Transverse colon (tissue), 4 donors: ENCODE data around the gene EBF3. TPM values are rescaled to one million over a fixed set of nuclear protein-coding genes. Genes with fewer than 3 reads are reported as not detected.

Experiments used
- DNase-seq: peaks from one replicate; pipeline ENCODE4 v3.0.0-alpha.2; 2019
- H3K27ac ChIP-seq, 4 donors: fragments of 200-600 bp; sonication (generic); 2 replicates each; pipeline ENCODE4 v1.5.1; 2016 to 2018; ENCODE audit warnings: inconsistent platforms in 4 of 4
- H3K27me3 ChIP-seq: fragments of 200-600 bp; sonication (generic); 2 replicates; pipeline ENCODE4 v1.5.1; 2017; ENCODE audit warnings: inconsistent platforms
- H3K36me3 ChIP-seq, 4 donors: fragments of 200-600 bp; sonication (generic); 2 replicates each; pipeline ENCODE4 v1.5.1; 2017 to 2019; ENCODE audit warnings: inconsistent platforms in 4 of 4
- H3K4me1 ChIP-seq, 4 donors: fragments of 200-600 bp; sonication (generic); 2 replicates each; pipeline ENCODE4 v1.5.1; 2017 to 2020; ENCODE audit warnings: inconsistent platforms in 4 of 4
- H3K4me3 ChIP-seq, 4 donors: fragments of 200-600 bp; sonication (generic); 1 replicate in 1 of 4; 2 replicates in 3 of 4; pipeline versions ENCODE4 v1.5.1 to v1.6.1; 2017 to 2019; ENCODE audit warnings: inconsistent platforms in 4 of 4
- H3K9me3 ChIP-seq, 2 donors: fragments of 200-600 bp; sonication (generic); 2 replicates each; pipeline ENCODE4 v1.5.1; 2017 to 2019; ENCODE audit warnings: inconsistent platforms in 2 of 2
- CTCF ChIP-seq, 5 experiments: fragments of 200-600 bp in 3 of 5; fragments of 450-650 bp in 2 of 5; sonication (generic) in 3 of 5; IDR thresholded peaks; 1 replicate in 2 of 5; 2 replicates in 3 of 5; pipeline ENCODE4 v1.5.1; 2016 to 2017; ENCODE audit warnings: antibody characterized with exemption in 5 of 5, inconsistent platforms in 3 of 5, mild to moderate bottlenecking in 2 of 5, moderate library complexity in 1 of 5
- EP300 ChIP-seq: sonication (generic); formaldehyde crosslinking; IDR thresholded peaks from one replicate; pipeline ENCODE4 v1.6.1; 2017; ENCODE audit warnings: antibody characterized with exemption, low read depth
- POLR2A ChIP-seq: fragments of 450-650 bp; IDR thresholded peaks from one replicate; pipeline ENCODE4 v1.6.1; 2016; ENCODE audit warnings: antibody characterized with exemption, mild to moderate bottlenecking, moderate library complexity
- POLR2AphosphoS5 ChIP-seq, 3 donors: sonication (generic); formaldehyde crosslinking; IDR thresholded peaks; one replicate each; pipeline ENCODE4 v1.6.1; 2016; ENCODE audit warnings: antibody characterized with exemption in 3 of 3
- WGBS, 2 donors: methylation state at CpG; one replicate each; pipeline ENCODE4 v1.1.5; 2018; ENCODE audit warnings: low coverage in 1 of 2; 5-methylcytosine and 5-hydroxymethylcytosine counted together
- in situ Hi-C, 4 donors: fragments of 200-750 bp; cut with MboI; loops; one replicate each; pipeline versions ENCODE4 v1.15.0 to v1.15.1; 2017; ENCODE audit warnings: low sequenced_read_pairs in 3 of 4, low pct_ligation_motif_present in 1 of 4, low pct_unique_long_range_greater_than_20kb in 1 of 4
- intact Hi-C: fragments of 100-400 bp; cut with DNase I; formaldehyde crosslinking; loops from one replicate; pipeline ENCODE4 v1.15.1; 2023; ENCODE audit warnings: low total_unique reads
- total RNA-seq, 4 donors: library from RNA; depleted of rRNA; stranded (reverse); fragments of >200 nt; gene quantifications; one replicate each; pipeline ENCODE4 v1.1.0, GENCODE V29; 2016

EBF3 gene
- total RNA-seq, 4 donors from 2014 or later: 0.37 to 6.6 (median 1.0) TPM

- Histone ChIP-seq H3K36me3 (no peaks in the 10 kb centered on the region), H3K27me3 (peaks cover 98% of the 10 kb centered on the region), H3K27ac (no peak overlapping the region), H3K9me3 (no peaks in the 10 kb centered on the region), H3K4me3 (no peak overlapping the region), H3K4me1 (peaks cover 4 to 50% (median 29%) of the 10 kb centered on the region in 4 donors)
- WGBS, 2 donors: 29% methylated on average over 58 of the region's 62 CpGs; no CpG with 5 or more reads in 1 of the 2 donors
- TF ChIP-seq EP300 (no peak), CTCF (IDR thresholded peaks at IDR 0.05) (no peak), POLR2A (no peak), POLR2AphosphoS5 (IDR thresholded peaks at IDR 0.05) (no peak)
- no peak for DNase-seq
- in situ Hi-C loops: no loop called here
- intact Hi-C loops: loop anchor here (5.0 kb wide), 1 partner anchor 936 kb away; no protein-coding TSS in a partner anchor
Measured at GRCh38 chr10:129968020-129968852, 4.2 kb upstream of the EBF3 start.

GRCh38 chr10:129967579-129968019 lies 3.5 kb upstream of the EBF3 start:
- H3K9me3 ChIP-seq: no peaks in the 10 kb centered on the region
- TF ChIP-seq EP300 (no peak), CTCF (IDR thresholded peaks at IDR 0.05) (no peak), POLR2AphosphoS5 (IDR thresholded peaks at IDR 0.05) (no peak), POLR2A (no peak)
- DNase-seq: no peak
- no peak overlapping the region for H3K27ac ChIP-seq
- no peaks in the 10 kb centered on the region for H3K36me3 ChIP-seq
- intact Hi-C loops: loop anchor here (5.0 kb wide), 1 partner anchor 935 kb away; no protein-coding TSS in a partner anchor
- peaks cover 4 to 55% (median 34%) of the 10 kb centered on the region in 4 donors for H3K4me1 ChIP-seq
- H3K4me3 ChIP-seq: no peak overlapping the region
- H3K27me3 ChIP-seq: peaks cover 98% of the 10 kb centered on the region
- in situ Hi-C loops: no loop called here
- WGBS, 2 donors: 22% methylated on average over 15 of the region's 28 CpGs; no CpG with 5 or more reads in 1 of the 2 donors

GRCh38 chr10:129966889-129967578 lies 3.0 kb upstream of the EBF3 start:
- intact Hi-C loops: loop anchor here (5.0 kb wide), 1 partner anchor 935 kb away; no protein-coding TSS in a partner anchor
- Histone ChIP-seq H3K27me3 (peaks cover 98% of the 10 kb centered on the region), H3K36me3 (no peaks in the 10 kb centered on the region), H3K9me3 (no peaks in the 10 kb centered on the region), H3K27ac (no peak overlapping the region), H3K4me3 (no peak overlapping the region), H3K4me1 (peaks cover 4 to 52% (median 29%) of the 10 kb centered on the region in 4 donors)
- 11% methylated on average over 44 of the region's 60 CpGs; no CpG with 5 or more reads in 1 of the 2 donors for WGBS, 2 donors
- in situ Hi-C loops: no loop called here
- DNase-seq: no peak
- TF ChIP-seq POLR2A (no peak), EP300 (no peak), POLR2AphosphoS5 (IDR thresholded peaks at IDR 0.05) (no peak)

GRCh38 chr10:129966370-129966888 lies 2.4 kb upstream of the EBF3 start:
- no peak overlapping the region for H3K4me3 ChIP-seq
- in situ Hi-C loops: no loop called here
- no peak for TF ChIP-seq POLR2AphosphoS5 (IDR thresholded peaks at IDR 0.05)
- TF ChIP-seq POLR2A: no peak
- no peak overlapping the region for H3K27ac ChIP-seq
- intact Hi-C loops: loop anchor here (5.0 kb wide), 1 partner anchor 934 kb away; no protein-coding TSS in a partner anchor
- peaks cover 98% of the 10 kb centered on the region for H3K27me3 ChIP-seq
- DNase-seq: no peak
- no peaks in the 10 kb centered on the region for H3K9me3 ChIP-seq
- H3K4me1 ChIP-seq: peaks cover 4 to 48% (median 27%) of the 10 kb centered on the region in 4 donors
- 25 to 41% methylated on average over 9 to 16 of the region's 16 CpGs for WGBS, 2 donors
- H3K36me3 ChIP-seq: no peaks in the 10 kb centered on the region
